Fibroblast of the aortic adventitia (primary cell): ENCODE results near the gene TMEM101. TPM values are rescaled to one million over a fixed set of nuclear protein-coding genes. Genes with fewer than 3 reads are reported as not detected.

Experiments used
- DNase-seq: peaks from one replicate; pipeline ENCODE4 v3.0.0-alpha.2; 2010; ENCODE audit warnings: low read depth
- H3K4me3 ChIP-seq: 2 replicates; pipeline ENCODE4 v1.5.1; 2011; ENCODE audit warnings: low read depth, mild to moderate bottlenecking, control low read depth, low read length, moderate library complexity
- CTCF ChIP-seq: IDR thresholded peaks from 2 replicates; pipeline ENCODE4 v1.5.1; 2011; ENCODE audit warnings: mild to moderate bottlenecking, low read length, control low read depth, inconsistent platforms; ENCODE audit not compliant: insufficient read depth
- total RNA-seq: library from RNA; depleted of rRNA; stranded (reverse); fragments of >200 nt; gene quantifications from 2 replicates; pipeline ENCODE4 v1.2.3, GENCODE V29; 2012; ENCODE audit warnings: low replicate concordance

Gene TMEM101
- total RNA-seq, 1 donor = 28.5 TPM

GRCh38 chr17:44005527-44006271 lies 9.1 kb downstream of the TMEM101 start:
- no peak for DNase-seq
- peak overlapping the region; percentile 48 for H3K4me3 ChIP-seq
- no peak for TF ChIP-seq CTCF

DNA sequence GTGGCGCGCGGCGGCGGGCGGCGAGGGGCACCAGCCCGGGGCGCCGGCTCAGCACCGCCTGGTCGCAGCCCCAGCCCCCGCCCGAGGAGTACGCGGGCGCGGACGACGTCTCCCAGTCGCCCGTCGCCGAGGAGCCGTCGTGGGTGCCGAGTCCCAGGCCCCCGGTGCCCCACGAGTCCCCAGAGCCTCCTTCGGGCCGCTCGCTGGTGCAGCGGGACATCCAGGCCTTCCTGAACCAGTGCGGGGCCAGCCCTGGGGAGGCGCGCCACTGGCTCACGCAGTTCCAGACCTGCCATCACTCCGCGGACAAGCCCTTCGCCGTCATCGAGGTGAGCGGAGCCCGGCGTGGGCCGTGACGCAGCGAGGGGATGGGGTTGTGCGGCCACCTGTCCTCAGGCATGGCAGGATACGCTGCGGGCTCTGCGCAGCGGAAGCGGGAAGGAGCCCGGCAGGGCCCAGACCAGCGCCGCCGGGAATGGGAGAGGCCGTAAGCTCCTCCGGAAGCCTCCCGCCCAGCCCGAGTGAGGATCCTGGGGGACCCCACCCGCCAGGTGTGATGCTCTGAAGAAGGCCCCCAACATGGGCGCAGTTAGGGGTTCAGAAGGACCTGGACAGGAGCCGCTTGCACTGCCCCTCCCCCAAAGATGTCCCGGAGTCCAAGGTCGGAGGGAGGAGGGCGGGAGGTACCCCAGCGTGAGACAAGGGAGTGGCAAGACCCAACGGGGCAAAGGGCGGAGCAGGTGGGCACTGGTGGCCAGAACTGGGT lies 9.8 kb downstream of the TMEM101 start:
- DNase-seq = no peak
- no peak for TF ChIP-seq CTCF
- peak overlapping the region; percentile 48 for H3K4me3 ChIP-seq

GRCh38 chr17:44004077-44004760 lies 10.5 kb downstream of the TMEM101 start, which contains the start of gene NAGS:
Gene NAGS (plus strand): TSS chr17:44004622. CDS start chr17:44004664, 42 bp downstream.
- no peak for DNase-seq
- no peak for TF ChIP-seq CTCF

GRCh38 chr17:44002141-44002848 lies 12.5 kb downstream of the TMEM101 start:
- DNase-seq = peak; percentile 90
- no peak overlapping the region for H3K4me3 ChIP-seq
- TF ChIP-seq CTCF = no peak

More at GRCh38 chr17:44004077-44004760, 10.5 kb downstream of the TMEM101 start, which contains the start of gene NAGS:
- peak within 1 kb of the TSS; percentile 48 for H3K4me3 ChIP-seq

DNA sequence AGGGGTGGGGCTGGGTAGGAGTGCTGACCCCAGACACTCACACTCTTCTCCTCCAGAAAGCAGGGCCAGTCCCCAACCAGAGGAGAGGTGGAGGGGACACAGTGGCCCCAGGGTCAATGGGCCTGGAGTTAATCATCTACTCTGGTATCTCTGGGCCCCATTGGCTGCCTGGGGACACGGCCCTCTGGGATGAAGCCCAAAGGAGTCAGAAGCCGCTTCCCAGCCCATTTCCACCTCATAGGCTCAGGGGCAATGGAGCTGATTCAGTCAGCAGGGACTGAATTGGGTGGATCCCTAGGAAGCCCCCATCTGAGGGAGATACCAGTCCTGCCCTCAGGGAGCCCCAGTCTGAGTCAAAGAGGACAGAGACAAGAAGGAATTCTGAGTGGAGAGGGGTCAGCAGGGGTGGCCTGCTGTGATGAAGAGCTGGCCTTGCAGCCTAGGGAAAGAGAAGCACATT lies 13.3 kb downstream of the TMEM101 start:
- no peak overlapping the region for H3K4me3 ChIP-seq
- TF ChIP-seq CTCF = no peak
- no peak for DNase-seq

DNA sequence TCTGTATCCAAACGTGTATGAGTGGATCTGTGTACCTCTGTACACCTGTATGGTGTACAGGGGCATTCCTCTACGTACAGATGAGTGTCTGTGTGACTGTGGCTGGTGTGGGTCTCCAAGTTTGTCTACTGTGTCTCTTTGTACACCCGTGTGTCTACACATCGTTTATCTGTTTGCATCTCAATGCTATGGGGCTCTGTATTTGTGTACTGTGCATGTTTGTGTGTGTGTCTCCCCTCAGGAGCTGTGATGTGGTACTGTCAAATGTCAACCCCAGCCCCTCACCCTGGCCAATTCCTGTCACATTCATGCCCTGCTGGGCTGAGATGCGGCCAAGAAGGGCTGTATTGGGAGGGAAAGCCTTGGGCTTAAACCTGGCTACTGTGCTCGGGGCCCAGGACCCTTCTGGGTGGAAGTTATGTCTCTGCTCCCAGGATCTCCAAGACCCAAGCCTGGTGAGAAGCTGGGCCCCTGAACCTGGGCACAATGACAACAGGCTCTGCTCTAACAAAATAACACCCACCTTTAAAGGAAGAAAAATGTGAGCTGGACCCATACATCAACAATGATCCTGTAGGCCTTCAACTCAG lies 13.8 kb downstream of the TMEM101 start:
- no peak for DNase-seq
- TF ChIP-seq CTCF = no peak
- H3K4me3 ChIP-seq = no peak overlapping the region
